IMR-90 (cell line): ENCODE results near the gene GABRR1.

Experiments used
- CEBPB ChIP-seq: IDR thresholded peaks from 2 replicates; pipeline ENCODE4 v1.6.1; 2012; ENCODE audit warnings: low read depth, low read length, improper control_type of control experiment
- POLR2A ChIP-seq: IDR thresholded peaks from 2 replicates; pipeline ENCODE4 v1.6.1; 2012; ENCODE audit warnings: mild to moderate bottlenecking, low read depth, low read length
- RAD21 ChIP-seq: IDR thresholded peaks from 2 replicates; pipeline ENCODE4 v1.6.1; 2012; ENCODE audit warnings: low read length, improper control_type of control experiment
- TF ChIP-seq, protein P1 (sequence below): conservative IDR thresholded peaks from 2 replicates; pipeline ENCODE4 v1.5.1; 2012; ENCODE audit warnings: mild to moderate bottlenecking, low read depth, low read length, improper control_type of control experiment
- TF ChIP-seq, protein P2 (sequence below): fragments of 150-350 bp; IDR thresholded peaks from 2 replicates; pipeline ENCODE4 v1.6.1; 2017; ENCODE audit warnings: mild to moderate bottlenecking, antibody characterized with exemption, low read length, low read depth

- TF ChIP-seq POLR2A (no peak), RAD21 (no peak), CEBPB (no peak)
- TF ChIP-seq, protein P1, sequence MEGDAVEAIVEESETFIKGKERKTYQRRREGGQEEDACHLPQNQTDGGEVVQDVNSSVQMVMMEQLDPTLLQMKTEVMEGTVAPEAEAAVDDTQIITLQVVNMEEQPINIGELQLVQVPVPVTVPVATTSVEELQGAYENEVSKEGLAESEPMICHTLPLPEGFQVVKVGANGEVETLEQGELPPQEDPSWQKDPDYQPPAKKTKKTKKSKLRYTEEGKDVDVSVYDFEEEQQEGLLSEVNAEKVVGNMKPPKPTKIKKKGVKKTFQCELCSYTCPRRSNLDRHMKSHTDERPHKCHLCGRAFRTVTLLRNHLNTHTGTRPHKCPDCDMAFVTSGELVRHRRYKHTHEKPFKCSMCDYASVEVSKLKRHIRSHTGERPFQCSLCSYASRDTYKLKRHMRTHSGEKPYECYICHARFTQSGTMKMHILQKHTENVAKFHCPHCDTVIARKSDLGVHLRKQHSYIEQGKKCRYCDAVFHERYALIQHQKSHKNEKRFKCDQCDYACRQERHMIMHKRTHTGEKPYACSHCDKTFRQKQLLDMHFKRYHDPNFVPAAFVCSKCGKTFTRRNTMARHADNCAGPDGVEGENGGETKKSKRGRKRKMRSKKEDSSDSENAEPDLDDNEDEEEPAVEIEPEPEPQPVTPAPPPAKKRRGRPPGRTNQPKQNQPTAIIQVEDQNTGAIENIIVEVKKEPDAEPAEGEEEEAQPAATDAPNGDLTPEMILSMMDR, result no peak
- TF ChIP-seq, protein P2, sequence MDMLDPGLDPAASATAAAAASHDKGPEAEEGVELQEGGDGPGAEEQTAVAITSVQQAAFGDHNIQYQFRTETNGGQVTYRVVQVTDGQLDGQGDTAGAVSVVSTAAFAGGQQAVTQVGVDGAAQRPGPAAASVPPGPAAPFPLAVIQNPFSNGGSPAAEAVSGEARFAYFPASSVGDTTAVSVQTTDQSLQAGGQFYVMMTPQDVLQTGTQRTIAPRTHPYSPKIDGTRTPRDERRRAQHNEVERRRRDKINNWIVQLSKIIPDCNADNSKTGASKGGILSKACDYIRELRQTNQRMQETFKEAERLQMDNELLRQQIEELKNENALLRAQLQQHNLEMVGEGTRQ, result no peak
Measured at GRCh38 chr6:89221129-89221528, 4.0 kb upstream of the GABRR1 start.
